Kidney epithelial cell (primary cell): ENCODE results near the gene DCAF6. TPM values are rescaled to one million over a fixed set of nuclear protein-coding genes. Genes with fewer than 3 reads are reported as not detected.

Source experiments
- DNase-seq: peaks from one replicate; pipeline ENCODE4 v3.0.0-alpha.2; 2010; ENCODE audit warnings: low read depth
- H3K27me3 ChIP-seq: 2 replicates; pipeline ENCODE4 v1.6.0; 2011; ENCODE audit warnings: low read length; ENCODE audit not compliant: control insufficient read depth, insufficient read depth
- H3K36me3 ChIP-seq: 2 replicates; pipeline ENCODE4 v1.5.1; 2011; ENCODE audit warnings: low read length; ENCODE audit not compliant: control insufficient read depth, insufficient read depth
- H3K4me3 ChIP-seq: 2 replicates; pipeline ENCODE4 v1.5.1; 2011; ENCODE audit warnings: low read depth, mild to moderate bottlenecking, control low read depth, low read length
- total RNA-seq: library from RNA; depleted of rRNA; stranded (reverse); fragments of >200 nt; gene quantifications from 2 replicates; pipeline ENCODE4 v1.2.3, GENCODE V29; 2015
- TF ChIP-seq, protein P1 (sequence below): IDR thresholded peaks from 2 replicates; pipeline ENCODE4 v1.5.1; 2011; ENCODE audit warnings: mild to moderate bottlenecking, moderate library complexity, low read length, control low read depth, inconsistent platforms; ENCODE audit not compliant: insufficient read depth, poor library complexity, severe bottlenecking

The DCAF6 gene
- total RNA-seq, 1 donor from 2014 or later = 27.2 TPM

DNA sequence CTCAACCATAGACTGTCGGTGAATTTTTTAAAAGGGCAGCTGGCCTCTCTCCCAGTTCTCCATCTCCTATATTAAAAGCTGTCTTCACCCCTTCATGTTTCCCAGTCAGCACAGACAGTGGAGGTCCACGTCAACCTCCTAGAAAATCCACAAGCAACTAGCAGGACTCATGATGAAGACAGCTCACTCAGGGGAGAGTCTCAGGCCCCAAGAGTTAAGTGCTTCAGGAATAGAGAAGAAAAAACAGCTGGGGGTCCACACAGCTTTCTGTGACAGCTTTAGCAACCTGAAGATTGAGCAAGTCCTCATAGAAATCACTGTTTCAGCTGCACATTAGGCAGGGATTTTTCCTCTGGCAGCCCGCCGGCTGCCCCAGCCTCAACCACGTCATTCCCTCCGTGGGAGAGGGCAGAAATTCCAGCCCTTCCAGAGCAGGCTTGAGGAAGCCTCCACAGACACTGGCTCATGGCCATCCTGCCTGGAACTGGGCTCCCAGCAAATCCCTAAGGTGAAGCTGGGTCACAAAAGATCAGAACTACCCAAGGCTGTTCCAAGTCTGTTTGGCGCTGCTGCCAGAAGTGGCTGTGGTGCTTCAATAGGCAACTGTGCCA is 185.0 kb downstream of the DCAF6 start:
- no peak for DNase-seq

DNA sequence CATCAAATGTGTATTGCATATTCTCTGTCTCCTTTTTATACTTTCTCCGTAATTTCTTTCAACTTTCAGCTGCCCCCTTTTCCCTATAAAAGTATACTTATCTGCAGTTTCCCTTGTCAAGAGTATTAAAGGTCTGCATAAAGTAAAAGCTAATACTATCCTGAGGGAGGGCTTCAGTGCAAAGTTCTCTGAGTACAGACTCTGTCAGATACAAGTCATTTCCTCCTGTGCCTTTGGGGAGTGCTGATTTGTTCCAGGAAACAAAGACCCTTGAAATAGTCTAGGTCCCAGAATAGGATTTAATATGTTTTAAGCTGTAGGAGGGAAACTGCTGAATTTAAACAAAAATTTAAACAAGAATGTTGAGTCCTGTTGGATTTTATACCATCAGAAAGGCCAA is 188.6 kb downstream of the DCAF6 start:
- Histone ChIP-seq H3K4me3 (no peak overlapping the region), H3K27me3 (no peaks in the 10 kb centered on the region), H3K36me3 (peaks cover 1% of the 10 kb centered on the region)
- TF ChIP-seq, protein P1, sequence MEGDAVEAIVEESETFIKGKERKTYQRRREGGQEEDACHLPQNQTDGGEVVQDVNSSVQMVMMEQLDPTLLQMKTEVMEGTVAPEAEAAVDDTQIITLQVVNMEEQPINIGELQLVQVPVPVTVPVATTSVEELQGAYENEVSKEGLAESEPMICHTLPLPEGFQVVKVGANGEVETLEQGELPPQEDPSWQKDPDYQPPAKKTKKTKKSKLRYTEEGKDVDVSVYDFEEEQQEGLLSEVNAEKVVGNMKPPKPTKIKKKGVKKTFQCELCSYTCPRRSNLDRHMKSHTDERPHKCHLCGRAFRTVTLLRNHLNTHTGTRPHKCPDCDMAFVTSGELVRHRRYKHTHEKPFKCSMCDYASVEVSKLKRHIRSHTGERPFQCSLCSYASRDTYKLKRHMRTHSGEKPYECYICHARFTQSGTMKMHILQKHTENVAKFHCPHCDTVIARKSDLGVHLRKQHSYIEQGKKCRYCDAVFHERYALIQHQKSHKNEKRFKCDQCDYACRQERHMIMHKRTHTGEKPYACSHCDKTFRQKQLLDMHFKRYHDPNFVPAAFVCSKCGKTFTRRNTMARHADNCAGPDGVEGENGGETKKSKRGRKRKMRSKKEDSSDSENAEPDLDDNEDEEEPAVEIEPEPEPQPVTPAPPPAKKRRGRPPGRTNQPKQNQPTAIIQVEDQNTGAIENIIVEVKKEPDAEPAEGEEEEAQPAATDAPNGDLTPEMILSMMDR = no peak
- no peak for DNase-seq

More for the DNA sequence above, 185.0 kb downstream of the DCAF6 start:
- TF ChIP-seq, protein P1 = no peak
- Histone ChIP-seq H3K36me3 (no peaks in the 10 kb centered on the region), H3K4me3 (no peak overlapping the region), H3K27me3 (no peaks in the 10 kb centered on the region)

Other genes with a start within 250 kb of the DCAF6 start
- gene MPZL1, start 214.7 kb upstream of the DCAF6 start, total RNA-seq = 78.0 and 85.5 TPM in 2 replicates
- gene ADCY10, start 22.5 kb upstream of the DCAF6 start, total RNA-seq = not detected in 2 replicates
- gene MPC2, start 389 bp downstream of the DCAF6 start, total RNA-seq = 15.4 and 18.6 TPM in 2 replicates
- gene GPR161, start 200.2 kb downstream of the DCAF6 start, total RNA-seq = 16.4 and 24.6 TPM in 2 replicates
- 27.9 and 49.0 TPM in 2 replicates for gene TIPRL, start 242.3 kb downstream of the DCAF6 start, total RNA-seq